ENCODE measurements around the gene ADM2.

DNA sequence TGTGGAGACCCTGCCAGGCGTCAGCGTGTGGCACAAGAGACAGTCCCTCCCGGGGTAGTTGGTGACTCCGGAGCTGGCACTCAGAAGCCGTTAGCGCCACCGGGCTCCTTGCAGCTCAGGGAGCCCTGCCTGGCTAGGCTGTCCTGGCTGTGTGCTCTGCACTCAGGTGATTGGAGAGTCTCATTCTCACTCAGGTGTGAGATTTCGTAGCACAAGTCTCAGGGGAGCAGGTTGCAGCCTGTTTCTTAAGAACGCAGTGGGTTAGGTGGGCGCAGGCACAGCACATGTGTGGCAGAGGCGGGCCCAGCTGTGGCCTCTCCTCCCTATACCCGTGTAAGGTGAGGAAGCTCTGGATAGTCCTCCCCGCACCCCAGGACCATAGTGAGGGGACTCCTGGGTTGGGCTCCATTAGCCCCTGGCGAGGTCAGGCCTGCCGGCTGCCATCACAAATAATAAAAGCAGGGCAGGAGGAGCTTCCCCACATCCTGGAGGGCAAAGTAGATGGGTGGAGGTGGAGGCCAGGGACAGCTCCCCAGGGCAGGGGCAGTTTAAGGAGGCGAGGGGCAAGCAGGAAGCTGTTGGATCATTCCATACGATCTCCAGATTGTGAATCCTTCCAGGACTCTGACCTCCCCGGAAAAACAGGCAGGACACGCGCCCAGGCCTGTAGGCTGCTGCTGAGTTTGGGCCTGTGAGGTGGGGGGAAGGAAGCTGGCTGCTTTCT is 45.9 kb upstream of the ADM2 start:
- TF ChIP-seq, protein P1, sequence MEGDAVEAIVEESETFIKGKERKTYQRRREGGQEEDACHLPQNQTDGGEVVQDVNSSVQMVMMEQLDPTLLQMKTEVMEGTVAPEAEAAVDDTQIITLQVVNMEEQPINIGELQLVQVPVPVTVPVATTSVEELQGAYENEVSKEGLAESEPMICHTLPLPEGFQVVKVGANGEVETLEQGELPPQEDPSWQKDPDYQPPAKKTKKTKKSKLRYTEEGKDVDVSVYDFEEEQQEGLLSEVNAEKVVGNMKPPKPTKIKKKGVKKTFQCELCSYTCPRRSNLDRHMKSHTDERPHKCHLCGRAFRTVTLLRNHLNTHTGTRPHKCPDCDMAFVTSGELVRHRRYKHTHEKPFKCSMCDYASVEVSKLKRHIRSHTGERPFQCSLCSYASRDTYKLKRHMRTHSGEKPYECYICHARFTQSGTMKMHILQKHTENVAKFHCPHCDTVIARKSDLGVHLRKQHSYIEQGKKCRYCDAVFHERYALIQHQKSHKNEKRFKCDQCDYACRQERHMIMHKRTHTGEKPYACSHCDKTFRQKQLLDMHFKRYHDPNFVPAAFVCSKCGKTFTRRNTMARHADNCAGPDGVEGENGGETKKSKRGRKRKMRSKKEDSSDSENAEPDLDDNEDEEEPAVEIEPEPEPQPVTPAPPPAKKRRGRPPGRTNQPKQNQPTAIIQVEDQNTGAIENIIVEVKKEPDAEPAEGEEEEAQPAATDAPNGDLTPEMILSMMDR (conservative IDR thresholded peaks at IDR 0.05), result no peak
- no peak for TF ChIP-seq EZH2 (IDR thresholded peaks at IDR 0.05; ENCODE audit: low read depth)
